Lower lobe of right lung (tissue), 2 donors: Measurements from ENCODE around the gene LRRC4. TPM values are rescaled to one million over a fixed set of nuclear protein-coding genes. Genes with fewer than 3 reads are reported as not detected.

Source experiments
- ATAC-seq, 2 donors: fragments of 200-7000 bp; cut with Tn5 transposase; one replicate each; pipeline ENCODE4 v1.9.1; 2020 to 2022; ENCODE audit warnings: mild to moderate bottlenecking in 2 of 2, moderate library complexity in 2 of 2
- DNase-seq: peaks from one replicate; pipeline ENCODE4 v3.0.0-alpha.2; 2020
- H3K27ac ChIP-seq: fragments of 200-600 bp; one replicate; pipeline ENCODE4 v1.8.0; 2022
- H3K27me3 ChIP-seq: fragments of 200-600 bp; one replicate; pipeline ENCODE4 v1.8.0; 2022; ENCODE audit warnings: low read depth
- H3K36me3 ChIP-seq: fragments of 200-600 bp; one replicate; pipeline ENCODE4 v1.8.0; 2022; ENCODE audit warnings: mild to moderate bottlenecking
- H3K4me1 ChIP-seq: fragments of 200-600 bp; one replicate; pipeline ENCODE4 v1.8.0; 2022
- H3K4me3 ChIP-seq: fragments of 200-600 bp; one replicate; pipeline ENCODE4 v1.8.0; 2022; ENCODE audit warnings: mild to moderate bottlenecking
- H3K9me3 ChIP-seq: fragments of 200-600 bp; one replicate; pipeline ENCODE4 v1.8.0; 2022
- intact Hi-C: fragments of 100-400 bp; cut with DNase I; formaldehyde crosslinking; loops from one replicate; pipeline ENCODE4 v1.11.0; 2022
- total RNA-seq: library from RNA; stranded (reverse); fragmentation: NEBNext Ultra II Directional; extraction: Animal tissue kit (Norgen Biotek cat#: 25700); gene quantifications from one replicate; pipeline ENCODE4 v1.2.1, GENCODE V29; 2021
- TF ChIP-seq, protein P1 (sequence below): fragments of 200-600 bp; IDR thresholded peaks from one replicate; pipeline ENCODE4 v1.8.0; 2022; ENCODE audit warnings: antibody characterized with exemption, mild to moderate bottlenecking
- donor health status: DM: no; HTN: yes; CAD: no; lungs with severe emphysema.

The LRRC4 gene
- total RNA-seq, 1 donor from 2014 or later, result 12.8 TPM

DNA sequence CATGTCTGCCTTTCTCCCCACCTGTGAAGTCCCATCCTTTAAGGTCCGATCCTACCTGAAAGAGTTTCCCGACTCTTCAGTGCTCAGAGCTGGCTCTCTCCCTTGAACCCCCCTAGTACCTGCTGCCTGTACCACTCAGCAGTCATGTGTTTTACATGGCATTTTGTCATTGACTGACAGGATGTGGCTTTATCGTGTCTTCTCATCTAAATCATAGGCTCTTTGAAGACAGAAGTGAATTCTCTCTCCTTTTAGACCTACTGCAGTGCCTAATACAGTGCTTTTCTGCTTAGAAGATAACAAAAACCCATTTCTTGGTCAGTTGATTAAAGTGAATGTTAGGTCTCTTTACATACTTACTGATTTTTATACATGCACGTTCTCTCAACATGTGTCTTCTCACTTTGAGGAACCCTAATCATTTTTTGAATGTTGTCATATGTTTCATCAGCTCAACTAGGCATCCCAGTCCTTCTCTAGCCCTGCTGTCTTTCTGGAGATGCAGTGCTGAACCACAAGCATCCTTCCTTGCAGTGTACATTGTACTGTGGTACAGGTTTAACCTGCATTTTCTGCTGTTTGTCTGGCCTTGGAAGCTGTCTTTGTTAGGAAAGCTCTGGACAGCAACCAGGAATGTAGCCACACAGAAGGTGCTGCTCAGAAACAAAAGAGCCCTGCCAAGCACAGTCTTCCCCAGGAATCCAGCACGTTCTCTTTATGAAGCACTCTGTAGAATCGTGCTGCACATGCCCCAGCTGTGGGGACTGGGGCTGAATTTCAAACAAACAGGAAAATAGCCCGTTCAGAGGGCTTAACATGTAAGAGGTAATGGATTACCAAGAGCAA lies 28.1 kb upstream of the LRRC4 start:
- H3K4me1 ChIP-seq, result no peaks in the 10 kb centered on the region
- TF ChIP-seq, protein P1, sequence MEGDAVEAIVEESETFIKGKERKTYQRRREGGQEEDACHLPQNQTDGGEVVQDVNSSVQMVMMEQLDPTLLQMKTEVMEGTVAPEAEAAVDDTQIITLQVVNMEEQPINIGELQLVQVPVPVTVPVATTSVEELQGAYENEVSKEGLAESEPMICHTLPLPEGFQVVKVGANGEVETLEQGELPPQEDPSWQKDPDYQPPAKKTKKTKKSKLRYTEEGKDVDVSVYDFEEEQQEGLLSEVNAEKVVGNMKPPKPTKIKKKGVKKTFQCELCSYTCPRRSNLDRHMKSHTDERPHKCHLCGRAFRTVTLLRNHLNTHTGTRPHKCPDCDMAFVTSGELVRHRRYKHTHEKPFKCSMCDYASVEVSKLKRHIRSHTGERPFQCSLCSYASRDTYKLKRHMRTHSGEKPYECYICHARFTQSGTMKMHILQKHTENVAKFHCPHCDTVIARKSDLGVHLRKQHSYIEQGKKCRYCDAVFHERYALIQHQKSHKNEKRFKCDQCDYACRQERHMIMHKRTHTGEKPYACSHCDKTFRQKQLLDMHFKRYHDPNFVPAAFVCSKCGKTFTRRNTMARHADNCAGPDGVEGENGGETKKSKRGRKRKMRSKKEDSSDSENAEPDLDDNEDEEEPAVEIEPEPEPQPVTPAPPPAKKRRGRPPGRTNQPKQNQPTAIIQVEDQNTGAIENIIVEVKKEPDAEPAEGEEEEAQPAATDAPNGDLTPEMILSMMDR, result no peak
- intact Hi-C loops, result no loop called here

DNA sequence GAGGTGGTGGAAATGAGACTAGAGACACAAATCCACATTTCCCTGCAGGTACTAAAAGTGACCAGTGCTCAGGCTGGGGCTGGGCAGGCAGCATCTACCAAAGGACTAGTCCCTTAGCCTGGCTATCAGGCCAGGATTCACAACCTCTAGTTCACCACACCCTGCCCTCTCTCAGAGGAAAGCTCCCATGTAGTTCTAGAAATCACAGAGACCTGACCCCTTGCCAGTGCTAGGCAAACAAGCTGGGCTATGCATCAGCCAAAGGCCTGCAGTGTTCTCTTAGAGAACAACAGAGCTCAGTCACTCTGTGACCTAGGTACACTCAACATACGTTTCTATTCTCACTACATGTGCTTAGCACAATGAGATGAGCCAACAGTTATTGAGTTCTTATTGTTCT lies 26.7 kb upstream of the LRRC4 start:
- H3K4me3 ChIP-seq, result no peak overlapping the region
- H3K27me3 ChIP-seq, result no peaks in the 10 kb centered on the region
- H3K4me1 ChIP-seq, result peaks cover 4% of the 10 kb centered on the region
- ATAC-seq (no peak), DNase-seq (no peak)
- H3K27ac ChIP-seq, result no peak overlapping the region
- no peaks in the 10 kb centered on the region for H3K9me3 ChIP-seq
- TF ChIP-seq, protein P1, result no peak
- no peaks in the 10 kb centered on the region for H3K36me3 ChIP-seq
- intact Hi-C loops, result no loop called here

More for the DNA sequence above, 28.1 kb upstream of the LRRC4 start:
- DNase-seq, result no peak
- no peak for ATAC-seq
- no peaks in the 10 kb centered on the region for H3K36me3 ChIP-seq
- H3K27ac ChIP-seq, result no peak overlapping the region
- H3K4me3 ChIP-seq, result no peak overlapping the region
- no peaks in the 10 kb centered on the region for H3K27me3 ChIP-seq
- H3K9me3 ChIP-seq, result no peaks in the 10 kb centered on the region

GRCh38 chr7:128056901-128057300 lies 25.7 kb upstream of the LRRC4 start:
- DNase-seq, result no peak
- H3K4me3 ChIP-seq, result no peak overlapping the region
- H3K27ac ChIP-seq, result no peak overlapping the region
- H3K4me1 ChIP-seq, result peaks cover 9% of the 10 kb centered on the region
- ATAC-seq, result no peak
- TF ChIP-seq, protein P1, result no peak
- H3K27me3 ChIP-seq, result no peaks in the 10 kb centered on the region
- no peaks in the 10 kb centered on the region for H3K9me3 ChIP-seq
- H3K36me3 ChIP-seq, result no peaks in the 10 kb centered on the region
- intact Hi-C loops, result no loop called here

- H3K4me3 ChIP-seq, result no peak overlapping the region
- no peak for DNase-seq
- H3K27ac ChIP-seq, result no peak overlapping the region
- H3K9me3 ChIP-seq, result no peaks in the 10 kb centered on the region
- TF ChIP-seq, protein P1, result no peak
- intact Hi-C loops, result no loop called here
- ATAC-seq, result no peak
- H3K4me1 ChIP-seq, result peaks cover 9% of the 10 kb centered on the region
- H3K36me3 ChIP-seq, result no peaks in the 10 kb centered on the region
- H3K27me3 ChIP-seq, result no peaks in the 10 kb centered on the region
These were observed 24.4 kb upstream of the LRRC4 start for GRCh38 chr7:128055637-128056036.

- Histone ChIP-seq H3K27ac (no peak overlapping the region), H3K4me3 (no peak overlapping the region), H3K9me3 (no peaks in the 10 kb centered on the region), H3K36me3 (no peaks in the 10 kb centered on the region), H3K4me1 (peaks cover 9% of the 10 kb centered on the region), H3K27me3 (no peaks in the 10 kb centered on the region)
- intact Hi-C loops, result no loop called here
- TF ChIP-seq, protein P1, result no peak
- DNase-seq (no peak), ATAC-seq (no peak)
These were observed 23.3 kb upstream of the LRRC4 start for GRCh38 chr7:128054511-128054910.
